ENCODE data around the gene MCL1.

Gene MCL1

GRCh38 chr1:150621497-150622302 lies 42.3 kb upstream of the MCL1 start:
- in situ Hi-C loops (cut with HindIII; ENCODE audit: low sequenced_read_pairs): no loop called here
- H3K4me3 ChIP-seq (ENCODE audit: low read depth, low read length): no peak overlapping the region
- peak; percentile 80 for DNase-seq (ENCODE audit: low read depth, low spot score)
- peak; percentile 72 for TF ChIP-seq CTCF (IDR thresholded peaks at IDR 0.05; ENCODE audit: low read depth, low read length)

DNA sequence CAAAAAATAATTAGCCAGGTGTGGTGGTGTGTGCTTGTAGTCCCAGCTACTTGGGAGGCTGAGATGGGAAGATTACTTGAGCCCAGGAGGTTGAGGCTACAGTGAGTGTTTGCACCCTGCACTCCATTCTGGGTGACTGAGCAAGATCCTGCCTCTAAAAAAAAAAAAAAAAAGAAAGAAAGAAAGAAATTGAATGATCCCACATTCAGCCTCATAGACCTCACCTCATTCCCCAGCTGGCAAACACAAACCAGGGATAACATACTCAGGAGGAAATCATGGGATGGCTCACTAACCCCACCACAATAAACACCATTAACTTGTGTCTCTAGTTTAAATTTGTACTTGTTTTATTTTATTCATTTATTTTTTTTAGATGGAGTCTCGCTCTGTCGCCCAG lies 41.5 kb upstream of the MCL1 start:
- in situ Hi-C loops (cut with HindIII; ENCODE audit: low sequenced_read_pairs): no loop called here
- no peak overlapping the region for H3K4me3 ChIP-seq (ENCODE audit: low read depth, low read length)
- no peak for TF ChIP-seq CTCF (IDR thresholded peaks at IDR 0.05; ENCODE audit: low read depth, low read length)
- no peak for DNase-seq (ENCODE audit: low read depth, low spot score)

DNA sequence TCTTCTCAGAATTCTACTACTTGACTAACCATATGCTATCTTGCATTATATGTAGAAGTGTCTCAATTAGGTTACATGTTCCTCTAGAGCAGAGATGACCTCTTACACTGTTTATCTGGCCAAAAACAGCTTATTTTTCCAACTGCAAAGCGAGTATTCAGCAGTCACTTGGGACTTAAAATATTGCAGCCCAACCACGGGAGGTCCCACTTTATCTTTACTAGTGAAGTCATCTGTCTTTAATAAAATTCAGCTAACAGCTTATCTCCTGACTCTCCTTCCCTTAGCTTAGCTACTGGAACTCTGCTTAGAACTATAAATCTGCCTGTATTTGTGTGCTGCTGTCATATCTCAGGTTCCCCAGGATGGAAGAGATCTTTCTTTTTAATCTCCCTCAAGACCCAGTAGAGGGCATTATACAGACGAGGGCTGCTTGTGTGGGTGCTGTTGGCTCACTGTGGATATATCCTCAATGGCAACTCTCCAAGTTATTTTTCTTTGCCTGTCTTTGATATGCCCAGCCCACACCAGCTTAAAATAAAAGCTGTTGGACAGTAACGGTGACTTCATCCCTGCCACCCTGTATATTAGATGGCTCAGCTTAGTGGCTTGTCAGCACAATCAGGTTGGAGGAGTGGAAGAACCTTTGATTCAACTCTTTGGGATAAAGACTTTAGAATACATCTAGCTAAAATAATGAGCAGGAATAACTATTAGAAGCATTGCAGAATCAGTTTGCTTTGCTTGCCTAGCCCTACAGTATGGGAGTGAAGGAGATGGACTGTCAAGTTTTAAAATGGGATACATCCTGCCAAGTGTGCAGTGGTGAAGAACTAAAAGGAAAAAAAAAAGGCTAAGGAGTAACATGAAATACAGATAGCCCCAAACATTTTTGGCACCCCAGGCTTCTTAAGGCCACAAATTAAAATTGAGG lies 40.4 kb upstream of the MCL1 start:
- no peak overlapping the region for H3K4me3 ChIP-seq (ENCODE audit: low read depth, low read length)
- DNase-seq (ENCODE audit: low read depth, low spot score): peak; percentile 81
- TF ChIP-seq CTCF (IDR thresholded peaks at IDR 0.05; ENCODE audit: low read depth, low read length): peak; percentile 49
- in situ Hi-C loops (cut with HindIII; ENCODE audit: low sequenced_read_pairs): no loop called here

- TF ChIP-seq CTCF (IDR thresholded peaks at IDR 0.05; ENCODE audit: low read depth, low read length): no peak
- no peak for DNase-seq (ENCODE audit: low read depth, low spot score)
- H3K4me3 ChIP-seq (ENCODE audit: low read depth, low read length): no peak overlapping the region
- in situ Hi-C loops (cut with HindIII; ENCODE audit: low sequenced_read_pairs): no loop called here
Measured at GRCh38 chr1:150615346-150616201, 36.2 kb upstream of the MCL1 start.

GRCh38 chr1:150613061-150613920 lies 33.9 kb upstream of the MCL1 start:
- peak; percentile 94 for DNase-seq (ENCODE audit: low read depth, low spot score)
- in situ Hi-C loops (cut with HindIII; ENCODE audit: low sequenced_read_pairs): no loop called here
- no peak overlapping the region for H3K4me3 ChIP-seq (ENCODE audit: low read depth, low read length)
- no peak for TF ChIP-seq CTCF (IDR thresholded peaks at IDR 0.05; ENCODE audit: low read depth, low read length)
